HFFc6 (cell line): Measurements from ENCODE around the gene AQP9. TPM values are rescaled to one million over a fixed set of nuclear protein-coding genes. Genes with fewer than 3 reads are reported as not detected.

ENCODE experiments used
- DNase-seq: peaks from one replicate; pipeline ENCODE4 v3.0.0-alpha.2; 2018
- H3K27ac Mint-ChIP-seq: 2 replicates; pipeline ENCODE4 v1.8.0; 2020; ENCODE audit warnings: mild to moderate bottlenecking, mixed read lengths
- H3K27me3 Mint-ChIP-seq: 2 replicates; pipeline ENCODE4 v1.8.0; 2021; ENCODE audit warnings: mild to moderate bottlenecking, moderate library complexity, mixed read lengths; ENCODE audit not compliant: insufficient read depth
- H3K36me3 Mint-ChIP-seq: 2 replicates; pipeline ENCODE4 v1.8.0; 2021; ENCODE audit warnings: low read depth, mixed read lengths
- H3K4me1 Mint-ChIP-seq: 2 replicates; pipeline ENCODE4 v1.8.0; 2020; ENCODE audit warnings: low read depth, mixed read lengths
- H3K4me3 Mint-ChIP-seq: 2 replicates; pipeline ENCODE4 v1.8.0; 2020; ENCODE audit warnings: mild to moderate bottlenecking, moderate library complexity, mixed read lengths
- H3K9me3 Mint-ChIP-seq: 2 replicates; pipeline ENCODE4 v1.8.0; 2020; ENCODE audit warnings: mild to moderate bottlenecking, mixed read lengths
- CTCF ChIP-seq: fragments of 200-600 bp; sonication (generic); IDR thresholded peaks from 2 replicates; pipeline ENCODE4 v1.5.0; 2021; ENCODE audit warnings: antibody characterized with exemption, mild to moderate bottlenecking
- total RNA-seq, 6 experiments: library from RNA; stranded (reverse); fragmentation: NEBNext Ultra II Directional; extraction: Animal tissue kit (Norgen Biotek cat#: 25700); gene quantifications; 2 replicates in 1 of 6; 3 replicates in 5 of 6; pipeline ENCODE4 v1.2.3, GENCODE V29; 2021

The AQP9 gene
- total RNA-seq, 6 experiments from 2014 or later = not detected

GRCh38 chr15:58167095-58167691 is 29.0 kb downstream of the AQP9 start:
- Mint-ChIP-seq H3K27ac (no peak overlapping the region), H3K9me3 (no peaks in the 10 kb centered on the region), H3K4me1 (no peaks in the 10 kb centered on the region), H3K27me3 (peaks cover 20% of the 10 kb centered on the region), H3K4me3 (no peak overlapping the region), H3K36me3 (no peaks in the 10 kb centered on the region)
- no peak for DNase-seq
- no peak for TF ChIP-seq CTCF

- no peak overlapping the region for H3K27ac Mint-ChIP-seq
- peaks cover 28% of the 10 kb centered on the region for H3K27me3 Mint-ChIP-seq
- no peak for DNase-seq
Observed at GRCh38 chr15:58169934-58170333, 31.8 kb downstream of the AQP9 start.

GRCh38 chr15:58171476-58172061 is 33.4 kb downstream of the AQP9 start:
- no peak overlapping the region for H3K27ac Mint-ChIP-seq
- H3K27me3 Mint-ChIP-seq = peaks cover 35% of the 10 kb centered on the region
- no peak for TF ChIP-seq CTCF

More at GRCh38 chr15:58169934-58170333, 31.8 kb downstream of the AQP9 start:
- Mint-ChIP-seq H3K36me3 (no peaks in the 10 kb centered on the region), H3K4me1 (no peaks in the 10 kb centered on the region), H3K4me3 (no peak overlapping the region), H3K9me3 (no peaks in the 10 kb centered on the region)
- no peak for TF ChIP-seq CTCF

GRCh38 chr15:58174709-58175108 is 36.5 kb downstream of the AQP9 start:
- Mint-ChIP-seq H3K27me3 (peaks cover 34% of the 10 kb centered on the region), H3K9me3 (no peaks in the 10 kb centered on the region), H3K27ac (no peak overlapping the region), H3K36me3 (no peaks in the 10 kb centered on the region), H3K4me3 (no peak overlapping the region), H3K4me1 (peaks cover 7% of the 10 kb centered on the region)
- TF ChIP-seq CTCF = no peak
- no peak for DNase-seq

More at GRCh38 chr15:58171476-58172061, 33.4 kb downstream of the AQP9 start:
- H3K4me1 Mint-ChIP-seq = no peaks in the 10 kb centered on the region
- no peaks in the 10 kb centered on the region for H3K9me3 Mint-ChIP-seq
- no peaks in the 10 kb centered on the region for H3K36me3 Mint-ChIP-seq
- no peak for DNase-seq
- no peak overlapping the region for H3K4me3 Mint-ChIP-seq

- TF ChIP-seq CTCF = no peak
- Mint-ChIP-seq H3K36me3 (no peaks in the 10 kb centered on the region), H3K4me3 (no peak overlapping the region), H3K4me1 (peaks cover 13% of the 10 kb centered on the region), H3K27me3 (peaks cover 29% of the 10 kb centered on the region), H3K9me3 (no peaks in the 10 kb centered on the region), H3K27ac (no peak overlapping the region)
- DNase-seq = no peak
Observed at GRCh38 chr15:58175955-58176354, 37.8 kb downstream of the AQP9 start.
